GM12878 (cell line): ENCODE measurements around the gene IBTK. TPM values are rescaled to one million over a fixed set of nuclear protein-coding genes. Genes with fewer than 3 reads are reported as not detected.

Experiments used
- ATAC-seq: fragments of 200-7000 bp; cut with Tn5 transposase; 3 replicates; pipeline ENCODE4 v1.9.1; 2020; ENCODE audit warnings: mild to moderate bottlenecking, moderate library complexity
- BruUV-seq: library from RNA; stranded (reverse); fragments of 400-500 nt; replicated peaks from 2 replicates; lab custom pipeline; 2021; lab: Mats Ljungman, UMichigan
- CTCF ChIA-PET: fragments of 300-600 bp; sonication (Branson Sonifier 250); formaldehyde crosslinking; extraction: SDS; loops from one replicate; lab custom pipeline; 2021; ENCODE audit warnings: inconsistent platforms; lab: Yijun Ruan, JAX
- POLR2A ChIA-PET: fragments of 350-600 bp; formaldehyde crosslinking; extraction: SDS; loops from one replicate; lab custom pipeline; 2021; ENCODE audit warnings: inconsistent platforms; lab: Charles Lee
- RAD21 ChIA-PET: fragments of 300-600 bp; sonication (Branson Sonifier 250); formaldehyde crosslinking; loops from one replicate; lab custom pipeline; 2023; ENCODE audit warnings: antibody characterized with exemption; ENCODE audit not compliant: unreplicated experiment; lab: Charles Lee
- SMC1A ChIA-PET: fragments of 300-600 bp; sonication (Branson Sonifier 250); formaldehyde crosslinking; loops from one replicate; lab custom pipeline; 2023; ENCODE audit not compliant: unreplicated experiment, uncharacterized antibody; lab: Charles Lee
- DNase-seq: peaks from one replicate; pipeline ENCODE4 v3.0.0-alpha.2; 2011; ENCODE audit warnings: low read depth, low spot score
- FAIRE-seq: peaks from 3 replicates; lab custom pipeline; 2011; peaks lifted over from hg19 to GRCh38; lab: Jason Lieb, UNC
- H2AFZ ChIP-seq: 2 replicates; pipeline ENCODE4 v1.6.0; 2011; ENCODE audit warnings: low read depth, low read length, control low read depth; ENCODE audit not compliant: control insufficient read depth
- H3K27ac ChIP-seq: 2 replicates; pipeline ENCODE4 v1.5.1; 2011; ENCODE audit warnings: control low read depth; ENCODE audit not compliant: control insufficient read depth, insufficient read depth
- H3K27me3 ChIP-seq, 2 experiments: replicated peaks in 1 of 2; 2 replicates each; pipeline versions ENCODE4 v1.6.0 to v1.6.1; 2011; ENCODE audit warnings: low read length in 1 of 2; ENCODE audit not compliant: control insufficient read depth in 2 of 2, insufficient read depth in 2 of 2
- H3K36me3 ChIP-seq, 2 experiments: 2 replicates each; pipeline ENCODE4 v1.5.1; 2011; ENCODE audit warnings: low read length in 1 of 2; ENCODE audit not compliant: control insufficient read depth in 2 of 2, insufficient read depth in 2 of 2
- H3K4me1 ChIP-seq: 2 replicates; pipeline ENCODE4 v1.6.1; 2011; ENCODE audit warnings: mild to moderate bottlenecking, low read length, moderate library complexity, mixed read lengths; ENCODE audit not compliant: control insufficient read depth, insufficient read depth
- H3K4me2 ChIP-seq: 2 replicates; pipeline ENCODE4 v1.6.0; 2011; ENCODE audit warnings: control low read depth; ENCODE audit not compliant: control insufficient read depth, insufficient read depth
- H3K4me3 ChIP-seq: fragments of 200-600 bp; sonication (generic); 2 replicates; pipeline ENCODE4 v1.5.1; 2016
- H3K79me2 ChIP-seq: 2 replicates; pipeline ENCODE4 v1.6.0; 2011; ENCODE audit warnings: low read length; ENCODE audit not compliant: control insufficient read depth, insufficient read depth
- H3K9ac ChIP-seq: 2 replicates; pipeline ENCODE4 v1.8.0; 2011; ENCODE audit warnings: low read length, control low read depth, mixed read lengths; ENCODE audit not compliant: control insufficient read depth, insufficient read depth
- H3K9me3 ChIP-seq: replicated peaks from 3 replicates; pipeline ENCODE4 v1.5.1; 2011; ENCODE audit warnings: mild to moderate bottlenecking, low read length; ENCODE audit not compliant: control insufficient read depth, insufficient read depth
- H4K20me1 ChIP-seq: 2 replicates; pipeline ENCODE4 v1.6.0; 2011; ENCODE audit not compliant: control insufficient read depth, insufficient read depth
- BHLHE40 ChIP-seq, 2 experiments: fragments of 450-650 bp in 1 of 2; IDR thresholded peaks; 2 replicates each; pipeline ENCODE4 v1.6.1; 2011 to 2017; ENCODE audit warnings: low read depth in 2 of 2, borderline replicate concordance in 1 of 2, improper control_type of control experiment in 1 of 2, low read length in 1 of 2, mild to moderate bottlenecking in 1 of 2
- CHD4 ChIP-seq: fragments of 200-600 bp; sonication (generic); IDR thresholded peaks from 2 replicates; pipeline ENCODE4 v1.6.1; 2016; ENCODE audit warnings: mild to moderate bottlenecking
- HDGF ChIP-seq: fragments of 450-650 bp; IDR thresholded peaks from 2 replicates; pipeline ENCODE4 v1.6.1; 2016; ENCODE audit warnings: antibody characterized with exemption
- IKZF2 ChIP-seq, 2 experiments: fragments of 450-650 bp; IDR thresholded peaks; 2 replicates each; pipeline ENCODE4 v1.6.1; 2017; ENCODE audit warnings: mild to moderate bottlenecking in 2 of 2, moderate library complexity in 2 of 2
- LARP7 ChIP-seq: fragments of 450-650 bp; IDR thresholded peaks from 2 replicates; pipeline ENCODE4 v1.6.1; 2017; ENCODE audit warnings: mild to moderate bottlenecking
- MEF2B ChIP-seq: fragments of 450-650 bp; IDR thresholded peaks from 2 replicates; pipeline ENCODE4 v1.6.1; 2018; ENCODE audit warnings: mild to moderate bottlenecking, moderate library complexity; ENCODE audit not compliant: partially characterized antibody, poor library complexity, severe bottlenecking
- MYC ChIP-seq: IDR thresholded peaks from 2 replicates; pipeline ENCODE4 v1.6.1; 2011; ENCODE audit warnings: mild to moderate bottlenecking, low read length, moderate library complexity, inconsistent platforms; ENCODE audit not compliant: insufficient read depth, insufficient replicate concordance, insufficient read length, severe bottlenecking
- NFIC ChIP-seq: IDR thresholded peaks from 2 replicates; pipeline ENCODE4 v1.6.1; 2012; ENCODE audit warnings: low read depth, mild to moderate bottlenecking, inconsistent platforms, low read length, moderate library complexity
- RAD21 ChIP-seq: IDR thresholded peaks from 2 replicates; pipeline ENCODE4 v1.6.1; 2011; ENCODE audit warnings: mild to moderate bottlenecking, low read depth, low read length, moderate library complexity; ENCODE audit not compliant: insufficient read depth
- SIN3A ChIP-seq: IDR thresholded peaks from 2 replicates; pipeline ENCODE4 v1.6.1; 2012; ENCODE audit warnings: low read depth, low read length, improper control_type of control experiment
- SIX5 ChIP-seq: IDR thresholded peaks from 2 replicates; pipeline ENCODE4 v1.6.1; 2011; ENCODE audit warnings: mild to moderate bottlenecking, low read depth, low read length, moderate library complexity; ENCODE audit not compliant: severe bottlenecking
- WGBS: methylation state at CpG from one replicate; pipeline ENCODE4 v1.1.6; 2016; ENCODE audit warnings: low lambda C conversion rate; ENCODE audit not compliant: insufficient replicate concordance, insufficient coverage; ENCODE audit errors: missing lambda C conversion rate; 5-methylcytosine and 5-hydroxymethylcytosine counted together
- in situ Hi-C: fragments of 300-500 bp; cut with MboI; formaldehyde crosslinking; loops from 9 replicates; pipeline ENCODE4 v1.14.3; 2018; ENCODE audit warnings: mixed read lengths
- intact Hi-C: fragments of 100-400 bp; cut with micrococcal nuclease; formaldehyde crosslinking; loops from one replicate; pipeline ENCODE4 v1.14.2; 2022; ENCODE audit not compliant: unreplicated experiment
- polyA plus RNA-seq, 11 experiments: library from polyadenylated mRNA; depleted of rRNA in 4 of 11; unstranded in 6 of 11; stranded (reverse) in 5 of 11; fragments of >200 nt; fragmentation: Nextera tagmentation in 4 of 11; fragmentation: Illumina TruSeq in 1 of 11; extraction: Ambion mirVana in 4 of 11; extraction: Trizol in 1 of 11; gene quantifications; 1 replicate in 1 of 11; 2 replicates in 10 of 11; pipeline versions ENCODE4 v1.2.1 to v1.2.3, GENCODE V29; 2011 to 2016; ENCODE audit warnings: inconsistent platforms in 2 of 11, missing spikeins in 2 of 11, low read depth in 1 of 11
- total RNA-seq, 4 experiments: library from RNA; depleted of rRNA in 3 of 4; stranded (reverse); fragments of >200 nt in 3 of 4; fragmentation: Illumina TruSeq in 1 of 4; extraction: Trizol in 1 of 4; gene quantifications; 2 replicates each; pipeline versions ENCODE4 v1.2.1 to v1.2.3, GENCODE V29; 2013 to 2021

Gene IBTK
- total and polyA plus RNA-seq, 10 of the 15 experiments (the other 5 are each of a cell fraction or from before 2014, with no cell fraction given): 12.0 to 32.1 (median 20.9) TPM

DNA sequence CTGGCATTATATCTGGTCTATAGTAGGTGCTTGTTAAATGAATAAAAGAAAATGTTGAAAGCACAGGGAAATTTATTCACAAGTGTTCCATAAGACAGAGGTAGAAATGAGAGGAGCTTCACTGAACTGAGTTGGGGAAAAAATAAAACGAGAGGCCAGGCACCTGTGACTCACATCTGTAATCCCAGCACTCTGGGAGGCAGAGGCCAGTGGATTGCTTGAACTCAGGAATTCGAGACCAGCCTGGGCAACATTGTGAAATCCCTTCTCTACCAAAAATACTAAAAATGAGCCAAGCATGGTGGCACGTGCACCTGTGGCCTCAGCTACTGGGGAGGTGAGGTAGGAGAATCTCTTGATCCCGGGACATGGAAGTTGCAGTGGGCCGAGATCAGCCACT, 28.1 kb upstream of the IBTK start:
- intact Hi-C loops (loop anchor here (10.0 kb wide), 1 partner anchor 89 kb away; the partner anchor contains the start of gene TPBG), in situ Hi-C loops (no loop called here)
- no peaks in the 10 kb centered on the region for H3K79me2 ChIP-seq
- ChIA-PET CTCF (interaction anchor here (0.6 to 6.4 kb wide), 4 partner anchors 31 to 939 kb away, joined by 3 to 98 read pairs (median 3); no protein-coding TSS in a partner anchor), POLR2A (no interaction called here), SMC1A (interaction anchor here (0.8 to 1.0 kb wide), 3 partner anchors 14 to 152 kb away, joined by 3 read pairs; no protein-coding TSS in a partner anchor), RAD21 (no interaction called here)
- H3K4me3 ChIP-seq: no peak overlapping the region
- no peak overlapping the region for H3K9ac ChIP-seq
- no peaks in the 10 kb centered on the region for H3K36me3 ChIP-seq
- ATAC-seq (no peak), FAIRE-seq (no peak), DNase-seq (no peak)
- no peaks in the 10 kb centered on the region; the same call in 2 of the 3 replicates for H3K9me3 ChIP-seq
- TF ChIP-seq BHLHE40 (IDR thresholded peaks at IDR 0.05; ENCODE audit: borderline replicate concordance in 1 of 2, low read depth in 2 of 2, low read length in 1 of 2) (0 out of 4 replicates have a peak, but pooled peaks of 1 of the 2 experiments have one; percentile 14), LARP7 (no peak)
- no peak overlapping the region for H3K27ac ChIP-seq
- no peak overlapping the region for H3K4me2 ChIP-seq
- no peaks in the 10 kb centered on the region for H4K20me1 ChIP-seq
- no peaks in the 10 kb centered on the region for H3K4me1 ChIP-seq
- no peak overlapping the region for H2AFZ ChIP-seq
- 62% methylated on average over 5 of the region's 5 CpGs for WGBS
- BruUV-seq: no TSS peak
- H3K27me3 ChIP-seq: no peaks in the 10 kb centered on the region

DNA sequence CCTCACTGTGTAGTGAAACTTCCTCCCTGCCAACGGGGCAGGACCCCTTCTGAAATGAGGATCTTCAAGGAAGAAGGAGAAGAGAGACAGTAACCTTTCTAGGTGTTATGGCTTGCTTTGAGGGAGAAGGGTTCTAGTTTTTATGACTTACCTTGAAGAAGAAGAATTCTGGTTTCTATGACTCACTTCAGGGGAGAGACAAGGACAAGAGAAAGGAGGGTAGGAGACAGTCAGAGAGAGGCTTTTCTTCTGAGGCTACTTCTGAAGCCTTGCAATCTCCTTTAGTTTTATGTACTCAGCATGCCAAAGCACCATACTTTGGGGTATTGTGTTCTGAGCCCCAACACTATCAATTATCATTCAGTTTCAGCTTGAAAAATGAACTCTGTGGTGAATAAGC, 25.8 kb upstream of the IBTK start:
- Histone ChIP-seq H3K27me3 (no peaks in the 10 kb centered on the region), H2AFZ (peak overlapping the region; percentile 9; the same call in 1 of the 2 replicates), H3K4me2 (no peak overlapping the region), H4K20me1 (no peaks in the 10 kb centered on the region), H3K9me3 (no peaks in the 10 kb centered on the region; the same call in 2 of the 3 replicates), H3K4me3 (no peak overlapping the region), H3K27ac (no peak overlapping the region), H3K79me2 (no peaks in the 10 kb centered on the region), H3K4me1 (no peaks in the 10 kb centered on the region), H3K9ac (no peak overlapping the region), H3K36me3 (no peaks in the 10 kb centered on the region)
- FAIRE-seq: no peak
- ChIA-PET CTCF (interaction anchor here (1.1 to 6.4 kb wide), 7 partner anchors 9 to 793 kb away, joined by 3 to 98 read pairs (median 6); partner anchors contain the start of genes DOP1A and UBE3D), POLR2A (no interaction called here), SMC1A (interaction anchor here (0.7 to 4.1 kb wide), 4 partner anchors 94 to 792 kb away, joined by 3 to 11 read pairs (median 4); partner anchors contain the start of gene UBE3D), RAD21 (interaction anchor here (2.3 kb wide), 1 partner anchor 440 kb away, joined by 6 read pairs; no protein-coding TSS in a partner anchor)
- intact Hi-C loops (loop anchor here (10.0 kb wide), 1 partner anchor 92 kb away; the partner anchor contains the start of gene TPBG), in situ Hi-C loops (loop anchor here (5.0 kb wide), 2 partner anchors 319 to 439 kb away; no protein-coding TSS in a partner anchor)
- TF ChIP-seq RAD21 (no peak), CHD4 (no peak), NFIC (no peak), MYC (no peak), MEF2B (no peak), SIN3A (no peak), HDGF (no peak), SIX5 (no peak), IKZF2 (IDR thresholded peaks at IDR 0.05) (no peak)
- WGBS: 0% methylated on average over 1 of the region's 1 CpG
- ATAC-seq: peak; percentile 35; the same call in 1 of the 3 replicates
- no peak for DNase-seq
- no TSS peak for BruUV-seq
